Osteoblast (primary cell): ENCODE measurements around the gene LBHD2. TPM values are rescaled to one million over a fixed set of nuclear protein-coding genes. Genes with fewer than 3 reads are reported as not detected.

Experiments used
- DNase-seq: peaks from one replicate; pipeline ENCODE4 v3.0.0; 2011; ENCODE audit warnings: low spot score, mixed read lengths; ENCODE audit not compliant: insufficient read length; ENCODE audit errors: missing footprints
- H2AFZ ChIP-seq: 2 replicates; pipeline ENCODE4 v1.6.0; 2011; ENCODE audit warnings: mild to moderate bottlenecking, low read length
- H3K27ac ChIP-seq: 2 replicates; pipeline ENCODE4 v1.5.1; 2011; ENCODE audit warnings: mild to moderate bottlenecking, low read depth, low read length, moderate library complexity
- H3K27me3 ChIP-seq: 2 replicates; pipeline ENCODE4 v1.6.0; 2012; ENCODE audit warnings: mild to moderate bottlenecking, control low read depth, inconsistent platforms, low read length, moderate library complexity; ENCODE audit not compliant: insufficient read depth
- H3K36me3 ChIP-seq: 2 replicates; pipeline ENCODE4 v1.5.1; 2011; ENCODE audit warnings: mild to moderate bottlenecking, low read length, control low read depth, moderate library complexity; ENCODE audit not compliant: insufficient read depth
- H3K4me1 ChIP-seq: 2 replicates; pipeline ENCODE4 v1.5.1; 2011; ENCODE audit warnings: mild to moderate bottlenecking, low read length, control low read depth, moderate library complexity; ENCODE audit not compliant: insufficient read depth
- H3K4me2 ChIP-seq: 2 replicates; pipeline ENCODE4 v1.6.0; 2011; ENCODE audit warnings: mild to moderate bottlenecking, low read length; ENCODE audit not compliant: insufficient read depth
- H3K4me3 ChIP-seq: fragments of 200-600 bp; sonication (generic); 3 replicates; pipeline ENCODE4 v1.5.1; 2012; ENCODE audit warnings: mild to moderate bottlenecking, low read length, inconsistent platforms; ENCODE audit not compliant: insufficient read depth
- H3K79me2 ChIP-seq: 2 replicates; pipeline ENCODE4 v1.6.0; 2012; ENCODE audit warnings: mild to moderate bottlenecking, low read length, control low read depth, inconsistent platforms; ENCODE audit not compliant: insufficient read depth
- H3K9me3 ChIP-seq: 2 replicates; pipeline ENCODE4 v1.5.1; 2011; ENCODE audit warnings: low read depth, low read length, control low read depth
- H4K20me1 ChIP-seq: 2 replicates; pipeline ENCODE4 v1.6.0; 2012; ENCODE audit warnings: mild to moderate bottlenecking, low read length, control low read depth; ENCODE audit not compliant: insufficient read depth
- total RNA-seq: library from RNA; depleted of rRNA; stranded (reverse); fragments of >200 nt; gene quantifications from 2 replicates; pipeline ENCODE4 v1.2.3, GENCODE V29; 2012
- TF ChIP-seq, protein P1 (sequence below): IDR thresholded peaks from 2 replicates; pipeline ENCODE4 v1.5.1; 2011; ENCODE audit warnings: mild to moderate bottlenecking, low read depth, low read length, moderate library complexity; ENCODE audit errors: extremely low read depth

Gene LBHD2
- total RNA-seq, 1 donor: not detected

DNA sequence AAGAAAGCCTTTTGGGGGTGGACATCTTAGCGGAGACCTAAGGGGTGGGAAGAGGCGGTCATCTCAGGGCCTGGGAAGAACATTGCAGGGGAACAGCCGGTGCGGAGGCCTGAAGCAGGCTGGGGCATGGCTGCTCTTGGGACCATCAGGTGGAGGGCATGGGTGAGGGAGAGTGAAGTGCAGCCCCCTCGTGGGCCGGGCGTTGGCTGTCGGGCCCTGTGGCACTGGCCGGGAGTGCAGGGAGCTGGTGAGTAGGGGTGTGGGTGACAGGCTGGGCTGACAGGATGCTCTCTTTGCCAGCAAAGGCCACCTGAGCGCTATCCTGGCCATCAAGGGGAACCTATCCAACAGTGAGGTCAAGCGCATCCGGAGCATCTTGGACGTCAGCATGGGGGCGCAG, 50.9 kb downstream of the LBHD2 start:
- H3K79me2 ChIP-seq: no peaks in the 10 kb centered on the region
- no peaks in the 10 kb centered on the region for H3K27me3 ChIP-seq
- TF ChIP-seq, protein P1, sequence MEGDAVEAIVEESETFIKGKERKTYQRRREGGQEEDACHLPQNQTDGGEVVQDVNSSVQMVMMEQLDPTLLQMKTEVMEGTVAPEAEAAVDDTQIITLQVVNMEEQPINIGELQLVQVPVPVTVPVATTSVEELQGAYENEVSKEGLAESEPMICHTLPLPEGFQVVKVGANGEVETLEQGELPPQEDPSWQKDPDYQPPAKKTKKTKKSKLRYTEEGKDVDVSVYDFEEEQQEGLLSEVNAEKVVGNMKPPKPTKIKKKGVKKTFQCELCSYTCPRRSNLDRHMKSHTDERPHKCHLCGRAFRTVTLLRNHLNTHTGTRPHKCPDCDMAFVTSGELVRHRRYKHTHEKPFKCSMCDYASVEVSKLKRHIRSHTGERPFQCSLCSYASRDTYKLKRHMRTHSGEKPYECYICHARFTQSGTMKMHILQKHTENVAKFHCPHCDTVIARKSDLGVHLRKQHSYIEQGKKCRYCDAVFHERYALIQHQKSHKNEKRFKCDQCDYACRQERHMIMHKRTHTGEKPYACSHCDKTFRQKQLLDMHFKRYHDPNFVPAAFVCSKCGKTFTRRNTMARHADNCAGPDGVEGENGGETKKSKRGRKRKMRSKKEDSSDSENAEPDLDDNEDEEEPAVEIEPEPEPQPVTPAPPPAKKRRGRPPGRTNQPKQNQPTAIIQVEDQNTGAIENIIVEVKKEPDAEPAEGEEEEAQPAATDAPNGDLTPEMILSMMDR: no peak
- H3K27ac ChIP-seq: no peak overlapping the region
- H3K9me3 ChIP-seq: no peaks in the 10 kb centered on the region
- H3K4me3 ChIP-seq: no peak overlapping the region
- no peak for DNase-seq
- peaks cover 33% of the 10 kb centered on the region for H3K36me3 ChIP-seq
- H3K4me2 ChIP-seq: no peak overlapping the region
- peaks cover 23% of the 10 kb centered on the region for H3K4me1 ChIP-seq
- no peak overlapping the region for H2AFZ ChIP-seq
- H4K20me1 ChIP-seq: peaks cover 4% of the 10 kb centered on the region

DNA sequence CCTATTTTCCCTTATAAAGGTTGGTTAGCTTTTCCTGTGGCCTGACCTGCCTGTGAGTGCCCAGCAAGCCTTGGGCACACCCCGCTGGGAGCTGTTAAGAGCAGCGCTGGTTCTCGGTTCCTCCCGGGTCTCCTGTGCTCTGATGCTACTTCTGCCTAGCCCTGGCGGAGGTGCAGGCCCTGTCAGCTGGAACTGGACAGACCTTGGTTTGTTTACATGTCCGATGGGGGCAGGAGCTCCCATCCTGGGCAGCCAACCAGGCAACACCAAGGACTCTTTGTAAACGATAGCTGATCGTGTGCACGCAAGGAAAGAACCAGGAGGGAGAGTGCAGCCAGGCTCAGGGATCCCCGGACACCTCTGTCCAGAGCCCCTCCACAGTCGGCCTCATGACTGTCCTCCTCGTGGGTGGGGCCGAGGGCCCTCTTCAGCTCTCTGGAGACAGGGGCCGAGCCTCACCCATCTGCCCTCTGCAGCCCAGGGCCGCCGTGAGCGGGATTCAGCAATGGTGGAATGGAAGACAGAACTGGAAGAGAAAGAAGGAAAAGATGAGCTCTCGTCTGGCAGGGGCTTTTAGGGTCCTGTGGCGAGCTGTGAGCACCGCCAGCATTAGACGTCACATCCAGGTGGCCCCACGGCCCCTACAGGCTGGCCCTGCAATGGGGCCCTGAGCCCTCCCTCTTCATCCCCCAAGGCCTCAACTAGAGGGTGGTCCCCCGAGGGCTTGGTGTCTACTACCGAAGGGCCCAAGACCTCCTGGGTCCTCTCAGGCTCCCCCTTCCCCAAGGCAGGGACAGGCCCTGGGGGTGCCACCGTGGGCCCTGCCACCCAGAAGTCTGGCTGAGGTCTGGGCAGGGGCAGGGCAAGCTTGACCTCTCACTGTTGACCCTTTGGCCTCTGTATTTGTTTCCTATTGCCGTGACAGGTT, 51.6 kb downstream of the LBHD2 start:
- H3K9me3 ChIP-seq: no peaks in the 10 kb centered on the region
- H3K4me1 ChIP-seq: peaks cover 17% of the 10 kb centered on the region
- H3K4me3 ChIP-seq: no peak overlapping the region
- TF ChIP-seq, protein P1: no peak
- H3K36me3 ChIP-seq: peaks cover 29% of the 10 kb centered on the region
- H4K20me1 ChIP-seq: peaks cover under 1% of the 10 kb centered on the region
- H2AFZ ChIP-seq: no peak overlapping the region
- H3K27ac ChIP-seq: no peak overlapping the region
- peak; percentile 80 for DNase-seq
- no peak overlapping the region for H3K4me2 ChIP-seq
- no peaks in the 10 kb centered on the region for H3K27me3 ChIP-seq
- H3K79me2 ChIP-seq: no peaks in the 10 kb centered on the region

- peaks cover 9% of the 10 kb centered on the region for H3K4me1 ChIP-seq
- no peaks in the 10 kb centered on the region for H3K79me2 ChIP-seq
- H3K4me2 ChIP-seq: peak overlapping the region; percentile 23
- no peaks in the 10 kb centered on the region for H3K27me3 ChIP-seq
- TF ChIP-seq, protein P1: no peak
- H3K4me3 ChIP-seq: no peak overlapping the region
- H2AFZ ChIP-seq: no peak overlapping the region
- H4K20me1 ChIP-seq: no peaks in the 10 kb centered on the region
- H3K9me3 ChIP-seq: no peaks in the 10 kb centered on the region
- peak overlapping the region; percentile 62 for H3K27ac ChIP-seq
- H3K36me3 ChIP-seq: peaks cover 29% of the 10 kb centered on the region
- peak; percentile 100 for DNase-seq
Measured at GRCh38 chr14:103136388-103137271, 52.6 kb downstream of the LBHD2 start.
